ENCODE results near the gene PSAP. TPM values are rescaled to one million over a fixed set of nuclear protein-coding genes. Genes with fewer than 3 reads are reported as not detected.

PSAP gene
- total and polyA plus RNA-seq, 2 donors from 2014 or later: 1,082 to 1,249 TPM

GRCh38 chr10:71783917-71784678 lies 67.0 kb downstream of the PSAP start:
- no peaks in the 10 kb centered on the region for H3K4me1 ChIP-seq (ENCODE audit: control insufficient read depth in 2 of 3, insufficient read depth in 2 of 3, low read depth in 1 of 3, low read length in 3 of 3)
- H3K36me3 ChIP-seq (ENCODE audit: control insufficient read depth in 2 of 3, insufficient read depth in 3 of 3, low read length in 3 of 3): no peaks in the 10 kb centered on the region
- H3K9ac ChIP-seq (ENCODE audit: low read length in 3 of 3): no peak overlapping the region
- H3K27me3 ChIP-seq (ENCODE audit: control insufficient read depth, insufficient read depth, low read length): no peaks in the 10 kb centered on the region
- FAIRE-seq (no peak), DNase-seq (peak in 1 of 5 donors; percentile 62)
- no peak overlapping the region for H3K27ac ChIP-seq (ENCODE audit: low read depth in 2 of 2, low read length in 2 of 2)
- no peak for TF ChIP-seq CTCF (IDR thresholded peaks at IDR 0.05; ENCODE audit: borderline replicate concordance, extremely low read depth, insufficient read depth)
- H3K9me3 ChIP-seq (ENCODE audit: control insufficient read depth in 2 of 3, insufficient read depth in 1 of 3, low read length in 3 of 3): no peaks in the 10 kb centered on the region
- H3K4me3 ChIP-seq (ENCODE audit: low read length in 3 of 3): no peak overlapping the region
- intact Hi-C loops (cut with DNase I): no loop called here

- H3K9ac ChIP-seq (ENCODE audit: low read length in 3 of 3): no peak overlapping the region
- no peaks in the 10 kb centered on the region for H3K36me3 ChIP-seq (ENCODE audit: control insufficient read depth in 2 of 3, insufficient read depth in 3 of 3, low read length in 3 of 3)
- no peak for FAIRE-seq
- no peaks in the 10 kb centered on the region for H3K9me3 ChIP-seq (ENCODE audit: control insufficient read depth in 2 of 3, insufficient read depth in 1 of 3, low read length in 3 of 3)
- no peaks in the 10 kb centered on the region for H3K4me1 ChIP-seq (ENCODE audit: control insufficient read depth in 2 of 3, insufficient read depth in 2 of 3, low read depth in 1 of 3, low read length in 3 of 3)
- no peak overlapping the region for H3K27ac ChIP-seq (ENCODE audit: low read depth in 2 of 2, low read length in 2 of 2)
- peak in 2 of 5 donors; percentile 17 to 65 for DNase-seq
- intact Hi-C loops (cut with DNase I): no loop called here
- no peaks in the 10 kb centered on the region for H3K27me3 ChIP-seq (ENCODE audit: control insufficient read depth, insufficient read depth, low read length)
- TF ChIP-seq CTCF (IDR thresholded peaks at IDR 0.05; ENCODE audit: borderline replicate concordance, extremely low read depth, insufficient read depth): no peak
- no peak overlapping the region for H3K4me3 ChIP-seq (ENCODE audit: low read length in 3 of 3)
These were observed 68.0 kb downstream of the PSAP start for GRCh38 chr10:71782917-71783490.

- no peaks in the 10 kb centered on the region for H3K4me1 ChIP-seq (ENCODE audit: control insufficient read depth in 2 of 3, insufficient read depth in 2 of 3, low read depth in 1 of 3, low read length in 3 of 3)
- FAIRE-seq (no peak), DNase-seq (peak in 1 of 5 donors; percentile 56)
- no peak overlapping the region for H3K27ac ChIP-seq (ENCODE audit: low read depth in 2 of 2, low read length in 2 of 2)
- H3K27me3 ChIP-seq (ENCODE audit: control insufficient read depth, insufficient read depth, low read length): no peaks in the 10 kb centered on the region
- no peaks in the 10 kb centered on the region for H3K9me3 ChIP-seq (ENCODE audit: control insufficient read depth in 2 of 3, insufficient read depth in 1 of 3, low read length in 3 of 3)
- intact Hi-C loops (cut with DNase I): no loop called here
- no peak overlapping the region for H3K9ac ChIP-seq (ENCODE audit: low read length in 3 of 3)
- no peak overlapping the region for H3K4me3 ChIP-seq (ENCODE audit: low read length in 3 of 3)
- H3K36me3 ChIP-seq (ENCODE audit: control insufficient read depth in 2 of 3, insufficient read depth in 3 of 3, low read length in 3 of 3): no peaks in the 10 kb centered on the region
- TF ChIP-seq CTCF (IDR thresholded peaks at IDR 0.05; ENCODE audit: borderline replicate concordance, extremely low read depth, insufficient read depth): no peak
These were observed 68.7 kb downstream of the PSAP start for GRCh38 chr10:71782221-71782916.

Measured in kidney (tissue), 14 donors.